MV-4-11 (cell line): ENCODE measurements around the gene DTNA.
A peak's percentile ranks its signal among the peaks of the same experiment; 100 is the strongest.

Source experiments
- DNase-seq: peaks from one replicate; lab custom pipeline; 2025; lab: John Stamatoyannopoulos, UW

DTNA gene

DNA sequence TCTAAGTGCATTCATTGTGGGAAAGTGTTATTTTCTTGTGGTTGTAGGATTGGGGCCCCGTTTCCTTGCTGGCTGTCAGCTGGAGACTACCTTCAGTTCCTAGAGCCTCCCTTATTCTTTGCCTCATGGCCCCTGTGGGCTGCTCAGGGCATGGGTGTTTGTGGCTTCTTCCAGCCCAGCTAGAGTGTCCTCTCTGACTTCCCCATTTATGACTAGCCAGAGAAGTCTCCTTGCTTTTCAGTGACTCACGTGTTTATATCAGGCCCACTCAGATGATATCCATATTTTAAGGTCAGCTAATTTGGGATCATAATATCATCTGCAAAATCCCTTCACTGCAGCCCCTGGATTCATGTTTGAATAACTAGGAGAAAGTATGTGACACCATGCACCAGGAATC is 62.8 kb downstream of the DTNA start:
- DNase-seq = peak; percentile 63

- no peak for DNase-seq
Observed at GRCh38 chr18:34773378-34773777, 63.3 kb downstream of the DTNA start.

DNA sequence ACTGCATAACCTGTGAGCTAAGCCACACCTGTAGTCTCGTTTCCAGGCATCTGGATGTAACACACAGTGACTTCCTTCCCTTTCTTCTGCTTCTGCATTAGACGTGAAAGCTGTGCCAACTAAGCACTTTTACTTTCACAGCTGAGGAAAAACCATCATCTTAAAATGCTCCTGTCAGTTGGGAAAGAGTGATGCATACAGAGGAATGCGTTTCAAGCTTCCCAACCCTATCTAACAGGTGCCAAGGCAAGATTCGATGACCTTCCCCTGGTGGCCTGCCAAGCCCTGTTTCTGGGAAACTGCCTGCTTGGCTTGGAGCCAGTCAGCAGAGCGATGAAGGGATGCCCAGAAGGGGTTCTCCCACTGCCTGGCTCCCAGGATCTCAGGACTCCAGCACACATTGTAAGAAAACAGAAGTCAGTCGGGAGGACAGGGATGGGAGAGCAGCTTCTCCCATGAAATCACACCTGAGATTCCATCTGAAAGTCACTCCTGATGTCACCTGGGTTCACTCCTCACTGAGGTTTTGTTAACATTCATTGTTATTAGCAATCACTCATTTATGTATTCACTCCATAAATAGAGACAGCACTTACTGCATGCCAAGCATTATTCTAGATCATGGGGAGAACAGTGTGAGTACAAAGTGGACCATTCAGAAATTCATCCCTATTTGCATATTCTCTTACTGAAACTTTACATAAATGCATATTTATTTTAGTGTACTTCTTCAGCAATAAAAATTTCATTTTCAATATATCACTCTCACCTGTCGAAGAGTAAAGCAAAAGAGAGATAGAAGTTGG is 64.1 kb downstream of the DTNA start:
- DNase-seq = no peak

DNA sequence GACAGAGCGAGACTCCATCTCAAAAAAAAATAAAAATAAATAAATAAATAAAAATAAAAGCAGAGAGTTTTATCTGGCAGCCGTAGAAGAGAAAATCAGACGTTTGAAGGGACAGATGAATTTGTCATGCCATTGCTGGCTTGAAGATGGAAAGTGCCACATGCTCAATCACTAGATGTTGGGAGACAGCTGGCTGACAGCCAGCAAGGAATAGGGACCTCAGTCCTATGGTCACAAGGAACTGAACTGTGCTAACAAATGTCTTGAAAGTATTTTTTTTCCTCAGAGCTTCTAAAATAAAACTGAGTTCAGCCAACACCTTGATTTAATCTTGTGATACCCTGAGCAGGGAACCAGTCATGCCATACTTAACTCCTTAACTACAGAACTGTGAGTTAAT is 65.4 kb downstream of the DTNA start:
- no peak for DNase-seq

DNA sequence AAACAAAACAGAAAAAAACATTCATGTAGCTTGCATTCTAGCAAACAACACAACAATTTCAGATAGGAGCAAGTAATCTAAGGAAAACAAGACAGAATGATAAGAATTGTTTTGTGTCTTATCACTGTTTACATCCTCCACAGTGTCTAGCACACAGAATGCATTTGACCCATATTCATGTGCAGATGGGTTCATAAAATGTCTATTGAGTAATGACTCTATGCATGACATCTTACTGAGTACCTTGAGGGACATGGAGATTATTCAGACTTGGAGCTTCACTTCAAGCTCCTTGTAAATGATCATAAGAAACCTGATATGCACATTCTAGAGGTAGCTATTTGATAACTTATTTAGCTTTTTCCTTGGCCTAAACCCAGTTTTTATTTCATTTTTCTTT is 69.0 kb downstream of the DTNA start:
- no peak for DNase-seq

DNA sequence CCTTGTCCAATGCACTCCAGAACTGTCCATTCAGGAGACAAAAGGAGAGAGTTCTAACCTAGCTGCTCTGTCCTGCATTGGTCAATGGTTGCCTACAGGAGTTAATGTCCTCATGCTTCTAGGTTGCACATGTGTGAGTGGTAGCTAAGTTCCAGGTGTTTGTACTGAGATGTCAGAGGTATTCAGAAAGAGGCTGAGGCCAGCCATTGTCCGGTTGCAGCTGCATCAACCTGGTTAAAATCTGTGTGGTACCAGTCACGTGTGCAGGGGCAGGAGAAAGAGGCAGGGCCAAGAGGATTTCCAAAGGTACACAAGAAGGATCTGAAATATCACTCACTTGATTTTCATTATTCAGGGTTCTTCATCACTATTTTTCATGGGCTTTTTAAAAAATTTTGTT is 70.8 kb downstream of the DTNA start:
- no peak for DNase-seq

DNA sequence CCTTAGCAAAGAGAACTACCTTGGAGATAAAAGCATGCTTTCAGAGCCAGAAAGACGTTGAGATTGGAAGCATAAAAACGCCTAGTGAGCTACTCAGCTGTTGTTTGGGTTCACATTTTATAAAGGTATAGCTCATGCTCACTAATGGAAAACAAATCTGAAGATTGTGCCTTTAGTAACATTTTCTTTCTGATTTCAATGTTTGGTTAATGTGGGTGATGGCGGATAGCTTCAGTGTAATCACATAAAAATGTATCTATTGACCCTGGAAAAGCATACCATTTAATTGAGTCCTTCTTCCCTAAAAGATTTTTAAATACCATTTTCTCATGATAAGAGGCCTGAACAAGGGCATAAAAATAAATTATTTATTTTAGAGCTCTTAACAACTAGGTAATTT is 73.4 kb downstream of the DTNA start:
- DNase-seq = no peak

DNA sequence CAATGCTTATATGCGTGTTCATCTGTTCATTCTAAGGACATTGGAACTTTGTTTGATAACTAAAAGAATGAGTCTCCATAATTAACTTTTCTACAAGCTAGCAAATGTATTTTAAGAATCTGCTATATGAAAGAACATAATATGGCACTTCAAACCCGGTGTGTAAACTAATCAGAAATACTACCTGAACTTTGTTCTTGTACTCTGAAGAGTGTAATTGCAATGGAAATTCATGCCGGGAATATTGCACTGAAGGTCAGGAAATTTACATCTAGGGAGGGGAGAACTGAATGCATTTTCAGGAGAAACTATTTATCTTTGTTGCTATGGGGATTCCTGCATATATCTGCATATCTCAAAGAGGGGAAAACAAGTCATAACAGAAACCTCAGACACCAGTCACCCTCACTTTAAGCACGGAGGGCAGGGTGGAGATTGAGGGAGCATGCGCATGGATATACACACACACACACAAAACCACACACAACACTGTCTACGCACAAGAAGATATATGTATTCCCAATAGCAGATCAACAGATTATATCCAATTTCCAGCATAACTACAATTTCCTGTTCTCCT is 76.2 kb downstream of the DTNA start:
- DNase-seq = no peak

GRCh38 chr18:34787931-34788532 is 77.9 kb downstream of the DTNA start:
- peak; percentile 47 for DNase-seq

DNA sequence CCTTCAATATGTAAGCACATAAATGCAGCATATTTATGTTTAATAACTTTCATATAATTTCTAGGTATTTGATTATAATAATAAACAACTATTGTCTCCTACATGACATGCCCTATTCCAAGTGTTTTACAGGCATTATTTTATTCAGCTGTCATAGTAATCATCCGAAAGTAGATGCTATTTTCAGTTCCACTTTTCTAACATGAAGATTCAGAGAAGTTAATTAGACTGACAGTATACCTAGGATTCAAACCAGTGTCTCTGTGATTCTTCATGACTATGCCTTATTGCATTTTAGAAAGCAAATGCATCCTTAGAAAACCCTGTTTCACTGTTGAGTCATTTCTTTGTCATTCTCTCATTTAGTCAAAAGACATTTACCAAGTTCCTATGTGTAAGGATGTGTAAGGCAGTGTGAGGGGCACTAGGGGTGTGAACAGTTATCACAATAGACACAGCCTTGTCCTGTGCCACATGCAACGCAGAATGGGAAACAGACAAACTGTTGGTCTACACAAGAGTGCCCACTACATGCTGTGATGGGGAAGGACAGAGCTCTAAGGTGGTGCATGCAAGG is 79.8 kb downstream of the DTNA start:
- DNase-seq = peak; percentile 28

- DNase-seq = no peak
Observed at GRCh38 chr18:34794348-34794747, 84.2 kb downstream of the DTNA start.

DNA sequence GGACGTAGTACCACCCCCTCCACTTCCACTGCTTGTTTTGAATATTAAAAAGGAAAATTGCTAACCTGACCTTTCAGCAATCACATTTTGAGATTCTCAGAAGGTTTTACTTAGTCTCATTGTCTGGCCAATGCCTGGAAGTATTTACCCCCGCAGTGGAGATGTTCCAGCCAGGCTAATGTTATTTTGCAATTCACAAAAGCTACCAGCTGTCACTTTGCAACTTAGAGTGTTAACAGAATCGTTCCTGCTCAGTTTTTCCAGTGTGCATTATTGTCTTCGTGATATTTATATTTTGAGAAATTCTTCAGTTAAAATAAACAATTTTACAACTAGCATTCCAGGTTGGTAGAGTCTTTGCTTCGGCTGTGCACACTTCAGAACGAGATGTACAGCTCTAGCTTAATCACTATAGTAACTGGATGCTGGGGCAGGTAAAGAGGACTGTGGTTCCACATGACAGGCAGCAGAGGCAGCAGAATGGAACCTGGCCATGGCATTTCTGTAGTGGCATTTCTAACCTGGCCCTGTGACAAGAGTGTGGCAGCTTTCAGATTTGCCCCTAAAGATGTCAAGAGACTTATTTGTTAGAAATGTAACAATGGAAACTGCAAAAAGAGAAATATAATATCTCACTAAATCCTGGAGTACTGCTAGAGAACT is 85.1 kb downstream of the DTNA start:
- no peak for DNase-seq

- DNase-seq = no peak
Observed at GRCh38 chr18:34796035-34796657, 86.0 kb downstream of the DTNA start.

- DNase-seq = no peak
Observed at GRCh38 chr18:34799291-34799690, 89.2 kb downstream of the DTNA start.

DNA sequence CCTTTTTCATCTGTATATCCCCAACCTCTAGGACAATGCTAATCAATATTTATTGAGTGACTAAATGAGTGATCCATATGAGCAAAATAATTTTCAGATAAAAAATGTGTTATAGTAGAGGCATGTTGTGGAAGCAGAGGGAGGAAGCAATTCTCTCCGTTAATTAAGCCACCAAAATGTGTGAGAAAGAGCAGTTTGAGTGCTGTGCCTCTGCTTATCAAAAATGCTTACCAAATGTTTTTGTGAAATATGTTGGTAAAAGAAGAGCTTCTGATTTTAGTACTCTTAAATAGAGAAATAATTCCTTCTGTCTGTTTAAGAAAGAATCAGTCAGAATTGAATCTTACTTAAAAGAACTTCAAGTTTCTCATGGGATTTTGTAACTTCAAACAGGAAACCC is 90.3 kb downstream of the DTNA start:
- DNase-seq = no peak

- no peak for DNase-seq
Observed at GRCh38 chr18:34801774-34802173, 91.7 kb downstream of the DTNA start.

- DNase-seq = no peak
Observed at GRCh38 chr18:34802959-34803358, 92.9 kb downstream of the DTNA start.

DNA sequence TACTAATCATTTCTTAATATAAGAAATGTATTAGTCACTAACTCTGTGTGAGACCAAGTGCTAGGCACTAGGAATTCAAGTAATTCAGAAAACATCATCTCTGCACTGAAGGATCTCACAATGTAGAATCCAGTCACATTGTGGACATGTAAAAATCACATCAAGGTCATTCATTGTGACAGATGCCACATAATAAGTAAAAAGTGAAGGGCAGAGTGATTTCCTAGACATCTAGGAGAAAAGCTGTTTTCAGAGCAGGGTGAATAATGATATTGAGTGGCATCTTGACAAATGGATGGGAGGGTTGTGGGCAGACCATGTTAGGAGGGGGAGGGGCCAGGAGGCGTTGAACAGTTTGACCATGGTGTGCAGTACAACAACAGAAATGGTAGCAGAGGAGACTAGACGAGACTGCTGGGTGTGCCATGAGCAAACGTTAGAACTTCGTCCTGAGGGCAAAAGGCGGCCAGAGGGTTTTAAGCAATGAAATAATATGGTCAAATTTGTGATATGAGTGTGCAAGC is 93.8 kb downstream of the DTNA start:
- no peak for DNase-seq

DNA sequence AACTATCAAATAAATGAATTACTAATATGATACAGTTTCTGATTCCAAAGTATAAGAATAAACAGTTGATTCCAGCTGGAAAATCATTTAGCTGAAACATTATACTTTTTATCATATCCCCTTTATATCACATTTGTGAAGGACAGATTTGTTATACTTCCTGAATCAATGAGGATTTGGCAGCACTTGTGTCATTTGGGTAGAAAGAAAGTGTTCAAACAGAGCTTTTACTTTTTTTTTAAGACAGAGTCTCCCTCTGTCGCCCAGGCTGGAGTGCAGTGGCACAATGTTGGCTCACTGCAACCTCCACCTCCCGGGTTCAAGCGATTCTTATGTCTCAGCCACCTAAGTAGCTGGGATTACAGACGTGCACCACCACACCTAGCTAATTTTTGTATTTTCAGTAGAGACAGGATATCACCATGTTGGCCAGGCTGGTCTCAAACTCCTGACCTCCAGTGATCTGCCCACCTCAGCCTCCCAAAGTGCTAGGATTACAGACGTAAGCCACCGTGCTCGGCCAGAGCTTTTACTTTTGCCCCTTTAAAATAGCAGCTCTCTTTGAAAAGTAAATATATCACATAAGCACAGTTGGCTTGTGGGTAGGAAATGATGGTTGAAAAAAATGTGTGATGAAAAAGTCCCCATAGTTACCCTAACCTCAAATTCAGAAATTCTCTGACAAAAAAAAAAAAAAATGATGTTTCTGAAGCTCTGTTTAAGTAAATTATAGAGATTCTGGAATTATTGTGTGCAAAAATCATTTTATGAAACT is 95.2 kb downstream of the DTNA start:
- DNase-seq = no peak

DNA sequence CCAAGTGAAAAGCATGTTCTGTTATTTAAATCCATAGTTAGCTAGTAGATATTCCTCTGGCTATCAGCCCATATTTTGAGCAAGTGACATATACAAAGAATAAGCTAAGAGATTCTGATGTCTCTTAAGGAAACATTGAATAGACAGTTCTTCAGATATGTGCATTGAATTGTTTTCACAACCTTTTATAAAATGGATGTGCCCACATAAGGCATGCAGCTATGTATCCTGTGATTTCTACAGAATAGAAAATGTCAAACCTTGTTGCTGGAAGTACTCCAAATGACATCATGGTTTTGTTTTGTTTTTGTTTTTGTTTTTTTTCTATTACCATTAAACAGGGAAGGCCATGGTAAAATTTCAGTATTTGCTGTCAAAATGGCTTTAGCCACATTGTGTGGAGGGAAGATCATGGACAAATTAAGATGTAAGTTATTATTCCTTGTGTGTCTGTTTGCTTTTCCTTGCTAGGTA is 95.8 kb downstream of the DTNA start:
- DNase-seq = no peak

GRCh38 chr18:34806527-34806926 is 96.4 kb downstream of the DTNA start:
- DNase-seq = no peak
